NCI-H2227 (cell line): ENCODE results near the gene CDC42BPG.
A peak's percentile ranks its signal among the peaks of the same experiment; 100 is the strongest.
"Not testable (repeated sequence)": the region's sequence is repeated elsewhere in the genome, so short reads cannot be mapped to it uniquely, and the experiment has no call there.

Experiments
- DNase-seq: peaks from one replicate; lab custom pipeline; 2025; ENCODE audit not compliant: unreplicated experiment; lab: John Stamatoyannopoulos, UW

The CDC42BPG gene

GRCh38 chr11:64836448-64837072, 7.9 kb downstream of the CDC42BPG start:
- DNase-seq, result no peak

- DNase-seq, result no peak
Observed at GRCh38 chr11:64835616-64836447, 8.6 kb downstream of the CDC42BPG start.

- DNase-seq, result no peak
Observed at GRCh38 chr11:64834723-64835615, 9.5 kb downstream of the CDC42BPG start.

- no peak for DNase-seq
Observed at GRCh38 chr11:64834031-64834722, 10.3 kb downstream of the CDC42BPG start.

- DNase-seq, result no peak
Observed at GRCh38 chr11:64833509-64833908, 10.9 kb downstream of the CDC42BPG start.

GRCh38 chr11:64833198-64833502, 11.3 kb downstream of the CDC42BPG start:
- no peak for DNase-seq

- no peak for DNase-seq
Observed at GRCh38 chr11:64832467-64833197, 11.8 kb downstream of the CDC42BPG start.

GRCh38 chr11:64831411-64831891, 13.0 kb downstream of the CDC42BPG start:
- peak; percentile 63 for DNase-seq

GRCh38 chr11:64829536-64830251, 14.8 kb downstream of the CDC42BPG start:
- no peak for DNase-seq

GRCh38 chr11:64827451-64827839, 17.0 kb downstream of the CDC42BPG start:
- DNase-seq, result no peak

- DNase-seq, result no peak
Observed at GRCh38 chr11:64826578-64827450, 17.6 kb downstream of the CDC42BPG start.

- no peak for DNase-seq
Observed at GRCh38 chr11:64826062-64826461, 18.4 kb downstream of the CDC42BPG start.

- DNase-seq, result no peak
Observed at GRCh38 chr11:64823568-64824119, 20.8 kb downstream of the CDC42BPG start.

GRCh38 chr11:64817476-64817875, 27.0 kb downstream of the CDC42BPG start:
- DNase-seq, result no peak

GRCh38 chr11:64815433-64815832, 29.0 kb downstream of the CDC42BPG start:
- not testable (repeated sequence) for DNase-seq

GRCh38 chr11:64814712-64815187, 29.7 kb downstream of the CDC42BPG start:
- no peak for DNase-seq

- DNase-seq, result no peak
Observed at GRCh38 chr11:64813826-64814225, 30.6 kb downstream of the CDC42BPG start.

- DNase-seq, result peak; percentile 69
Observed at GRCh38 chr11:64810891-64811272, 33.6 kb downstream of the CDC42BPG start.
